SK-MEL-5 (cell line): ENCODE data around the gene PDSS2. TPM values are rescaled to one million over a fixed set of nuclear protein-coding genes. Genes with fewer than 3 reads are reported as not detected.
"Not testable (repeated sequence)": the region's sequence is repeated elsewhere in the genome, so short reads cannot be mapped to it uniquely, and the experiment has no call there.

Experiments
- DNase-seq: peaks from one replicate; pipeline ENCODE4 v3.0.0-alpha.2; 2016; ENCODE audit warnings: low read depth, low spot score
- in situ Hi-C: cut with HindIII; loops from 2 replicates; pipeline ENCODE4 v1.10.0; 2016; ENCODE audit warnings: low sequenced_read_pairs, high pct_unique_total_duplicates, low pct_unique_long_range_greater_than_20kb
- total RNA-seq: library from RNA; depleted of rRNA; stranded (reverse); fragments of >200 nt; shearing (Covaris generic); gene quantifications from 2 replicates; pipeline ENCODE4 v1.2.3, GENCODE V29; 2014

The PDSS2 gene
- total RNA-seq, 1 experiment from 2014 or later: 12.6 TPM

DNA sequence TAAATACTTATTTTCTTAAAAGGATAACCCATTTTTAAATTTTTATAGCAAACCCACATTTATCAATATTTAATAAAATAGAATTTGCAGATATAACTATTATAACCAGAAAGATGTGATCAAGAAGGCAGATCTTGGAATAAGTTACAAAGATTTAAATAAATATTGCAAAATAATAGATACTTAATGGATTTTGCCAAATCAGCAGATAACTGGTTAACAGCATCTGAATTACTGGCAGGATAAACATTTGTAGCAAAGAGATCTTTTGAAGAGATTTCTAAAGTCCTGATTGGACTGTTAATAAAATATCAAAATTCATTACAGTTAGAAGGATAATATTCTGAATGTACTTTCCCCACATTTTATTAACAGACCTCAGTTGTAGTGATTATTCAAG is 144.2 kb downstream of the PDSS2 start:
- in situ Hi-C loops: no loop called here
- DNase-seq: no peak

DNA sequence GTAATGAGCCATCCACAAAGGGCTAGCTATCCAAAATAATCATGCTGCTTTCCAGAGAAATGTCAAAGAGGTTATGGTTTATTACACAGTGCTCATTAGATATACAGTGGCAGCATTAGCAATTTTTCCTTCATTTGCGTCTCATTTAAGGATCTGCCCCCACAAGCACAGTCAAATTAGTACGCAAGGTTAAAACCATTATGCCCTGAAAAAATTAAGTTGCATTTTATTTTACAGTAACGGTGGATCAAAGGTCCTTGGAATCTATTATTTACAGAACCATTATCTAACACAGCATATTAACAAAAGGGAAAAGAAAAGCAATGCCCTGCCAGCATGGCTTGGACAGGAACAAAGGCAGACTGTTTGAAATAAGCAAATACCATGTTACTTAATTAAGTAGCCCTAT is 144.8 kb downstream of the PDSS2 start:
- no peak for DNase-seq
- in situ Hi-C loops: no loop called here

DNA sequence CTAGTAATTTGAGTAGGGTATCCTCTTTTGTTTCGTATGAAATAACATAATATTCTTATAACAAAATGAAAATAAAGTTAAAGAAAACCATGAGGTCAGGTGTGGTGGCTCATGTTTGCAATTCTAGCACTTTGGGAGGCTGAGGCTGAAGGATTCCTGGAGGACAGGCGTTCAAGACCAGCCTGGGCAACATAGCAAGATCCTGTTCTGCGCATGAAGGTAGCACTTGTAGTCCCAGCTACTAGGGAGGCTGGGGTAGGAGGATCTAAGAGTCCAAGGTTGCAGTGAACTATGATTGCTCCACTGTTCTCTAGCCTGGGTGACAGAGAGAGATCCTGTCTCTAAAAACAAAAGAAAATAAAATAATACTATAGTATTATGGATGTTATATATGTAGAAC is 145.6 kb downstream of the PDSS2 start:
- in situ Hi-C loops: no loop called here
- no peak for DNase-seq

DNA sequence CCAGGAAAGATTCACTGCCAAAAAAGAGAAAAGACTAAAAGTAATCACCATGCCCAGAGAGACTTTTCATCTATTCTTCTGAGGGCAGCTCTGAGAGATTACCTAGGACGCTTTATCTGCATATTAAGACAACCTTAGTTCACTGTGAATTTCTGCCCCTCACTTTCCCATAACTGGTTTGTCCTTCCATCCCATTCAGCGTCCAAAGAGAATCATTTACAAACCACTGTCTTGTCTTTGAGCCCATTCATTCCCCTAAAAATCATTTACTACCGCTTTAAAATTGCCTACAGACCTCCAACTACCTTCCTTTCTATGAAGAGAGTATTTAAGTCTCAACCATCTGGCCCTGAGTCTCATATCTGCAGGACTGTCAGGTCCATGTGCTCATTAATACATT is 149.0 kb downstream of the PDSS2 start:
- in situ Hi-C loops: no loop called here
- no peak for DNase-seq

DNA sequence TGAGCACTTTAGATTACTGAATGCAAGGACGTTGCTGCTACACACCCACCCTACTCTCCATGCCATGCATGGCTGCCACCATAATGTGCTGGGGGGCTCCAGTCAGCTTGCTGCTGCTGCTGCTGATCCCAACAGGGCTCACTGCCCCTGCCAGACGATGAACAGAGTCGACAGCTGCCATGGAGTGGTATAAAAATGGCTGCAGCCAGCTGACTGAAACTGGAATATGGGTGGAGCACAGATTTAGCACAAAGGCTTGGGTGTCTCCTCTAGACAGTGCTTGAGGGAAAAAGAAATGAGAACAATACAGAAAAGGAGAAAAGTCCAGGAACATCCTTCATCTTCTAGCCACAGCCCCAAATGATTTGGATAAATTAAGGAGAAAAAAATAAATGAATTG is 150.7 kb downstream of the PDSS2 start:
- DNase-seq: peak; percentile 74
- in situ Hi-C loops: no loop called here

DNA sequence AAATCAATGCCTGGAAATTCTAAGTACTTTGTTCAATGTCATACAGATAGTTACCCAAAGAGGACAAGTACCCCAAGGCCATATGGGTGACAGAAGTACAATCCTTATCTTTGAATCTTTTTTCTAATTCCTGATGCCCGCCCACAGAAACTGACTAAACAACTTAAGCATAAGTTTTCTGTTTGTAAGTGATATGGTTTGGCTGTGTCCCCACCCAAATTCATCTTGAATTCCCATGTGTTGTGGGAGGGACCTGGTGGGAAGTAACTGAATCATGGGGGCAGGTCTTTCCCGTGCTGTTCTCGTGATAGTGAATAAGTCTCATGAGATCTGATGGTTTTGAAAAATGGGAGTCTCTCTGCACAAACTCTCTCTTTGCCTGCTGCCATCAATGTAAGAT is 153.4 kb downstream of the PDSS2 start:
- DNase-seq, in situ Hi-C loops: not testable (repeated sequence)

DNA sequence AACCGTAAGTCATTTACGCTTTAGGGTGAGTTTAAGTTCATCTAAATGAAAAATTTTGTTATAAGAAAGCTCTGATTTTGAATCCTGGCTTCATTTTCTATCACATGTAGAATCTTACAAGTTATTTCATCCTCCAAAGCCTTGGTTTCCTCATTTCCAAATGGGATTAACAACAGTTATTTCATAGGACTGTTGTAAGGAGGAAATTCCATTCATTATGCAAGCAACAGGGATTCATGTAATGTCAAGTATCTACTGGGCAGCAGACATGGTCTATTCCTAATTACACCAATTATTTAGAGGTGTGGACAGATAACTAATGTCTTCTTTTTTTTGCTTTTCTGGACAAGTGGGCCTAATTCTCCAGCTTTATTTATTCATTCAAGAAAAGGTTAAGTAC is 154.0 kb downstream of the PDSS2 start:
- no peak for DNase-seq
- in situ Hi-C loops: no loop called here

DNA sequence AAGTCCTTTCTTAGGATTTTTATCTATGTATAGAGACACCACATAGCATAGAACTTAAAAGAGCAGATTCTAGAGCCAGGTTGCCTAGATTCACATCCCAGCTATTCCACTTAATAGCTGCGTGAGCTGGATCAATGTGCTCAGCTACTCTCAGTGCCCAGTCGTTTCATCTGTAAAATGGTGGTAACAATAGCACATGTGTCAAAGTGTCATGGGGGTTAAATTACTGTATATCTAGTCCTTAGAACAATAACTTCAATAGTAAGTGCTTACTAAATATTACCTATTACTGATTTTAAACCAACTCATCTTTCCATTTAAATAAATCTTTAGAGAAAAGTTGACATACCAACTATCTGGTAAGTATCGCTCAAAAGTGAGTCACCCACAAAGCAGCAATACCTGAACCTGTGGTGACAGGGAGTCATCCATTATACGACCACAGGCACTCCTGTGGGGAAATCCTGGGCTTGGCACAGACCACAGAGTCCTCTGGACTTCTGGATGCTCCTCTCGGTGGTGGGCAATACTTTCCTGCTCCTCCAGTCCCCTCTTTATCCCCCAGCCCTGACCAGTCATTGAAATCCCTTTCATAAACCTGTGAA is 154.8 kb downstream of the PDSS2 start:
- in situ Hi-C loops: no loop called here
- no peak for DNase-seq

DNA sequence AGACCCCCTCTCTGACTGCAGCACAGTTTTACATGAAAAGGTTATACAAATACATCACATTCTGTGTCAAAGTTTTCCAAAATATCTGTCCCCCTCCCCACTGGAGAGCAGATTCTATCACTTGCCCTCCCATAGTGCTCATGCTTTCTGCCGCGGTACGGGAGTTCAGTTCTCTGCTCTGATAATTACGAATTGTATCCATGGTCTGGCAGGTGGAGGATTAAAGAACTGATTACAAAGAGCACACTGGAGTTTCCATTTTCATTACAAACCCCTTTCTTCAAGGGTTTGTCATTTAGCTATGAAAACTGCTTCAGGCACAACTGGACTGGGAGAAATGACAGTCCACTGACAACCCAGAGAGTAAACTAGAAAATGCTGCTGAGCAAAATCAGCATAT is 166.0 kb downstream of the PDSS2 start:
- in situ Hi-C loops: no loop called here

DNA sequence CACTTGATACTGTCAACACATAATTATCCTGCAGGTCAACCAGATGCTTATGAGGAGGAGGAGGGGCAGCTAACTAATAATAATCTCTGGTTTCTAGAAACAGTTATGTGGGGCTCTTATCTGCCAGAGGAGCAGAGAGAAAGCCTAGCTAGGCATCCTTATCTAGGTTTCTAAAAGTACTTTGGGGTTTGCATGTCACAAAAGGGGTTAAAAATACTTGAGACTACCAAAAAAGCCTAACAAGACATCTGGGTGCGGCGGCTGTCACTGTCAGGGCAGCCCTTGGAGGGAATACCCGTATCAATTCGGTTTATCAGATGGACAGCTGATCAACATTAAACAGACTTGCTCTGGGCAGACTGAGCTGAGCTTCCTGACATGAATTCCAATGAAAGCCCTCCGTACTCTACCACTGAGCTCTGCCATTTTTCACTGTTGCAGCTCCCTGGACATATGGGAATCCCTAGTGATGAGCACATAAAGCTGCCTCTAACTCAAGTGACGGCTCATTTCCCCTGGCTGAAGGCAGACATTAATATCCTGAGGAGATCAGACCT is 166.6 kb downstream of the PDSS2 start:
- no peak for DNase-seq
- in situ Hi-C loops: no loop called here

More for the DNA sequence above, 166.0 kb downstream of the PDSS2 start:
- no peak for DNase-seq

DNA sequence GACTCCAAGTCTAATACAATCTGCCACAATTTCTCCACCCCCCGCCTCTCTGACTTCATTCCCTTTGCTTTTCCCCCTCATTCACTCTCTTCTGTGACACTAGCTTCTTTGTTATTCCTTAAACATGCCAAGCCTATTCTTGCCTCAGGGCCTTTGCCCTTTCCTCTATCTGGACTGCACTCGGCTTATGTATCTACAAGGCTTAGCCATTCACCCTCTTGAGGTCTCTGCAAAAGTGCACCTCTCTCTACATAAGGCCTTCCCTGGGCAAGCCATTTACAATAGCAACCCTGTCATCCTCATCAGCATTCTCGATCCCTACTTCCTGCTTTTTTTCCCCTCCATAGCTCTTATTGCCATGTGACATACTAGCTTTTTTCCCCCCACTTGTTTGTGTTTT is 168.9 kb downstream of the PDSS2 start:
- DNase-seq: peak; percentile 100
- in situ Hi-C loops: no loop called here

DNA sequence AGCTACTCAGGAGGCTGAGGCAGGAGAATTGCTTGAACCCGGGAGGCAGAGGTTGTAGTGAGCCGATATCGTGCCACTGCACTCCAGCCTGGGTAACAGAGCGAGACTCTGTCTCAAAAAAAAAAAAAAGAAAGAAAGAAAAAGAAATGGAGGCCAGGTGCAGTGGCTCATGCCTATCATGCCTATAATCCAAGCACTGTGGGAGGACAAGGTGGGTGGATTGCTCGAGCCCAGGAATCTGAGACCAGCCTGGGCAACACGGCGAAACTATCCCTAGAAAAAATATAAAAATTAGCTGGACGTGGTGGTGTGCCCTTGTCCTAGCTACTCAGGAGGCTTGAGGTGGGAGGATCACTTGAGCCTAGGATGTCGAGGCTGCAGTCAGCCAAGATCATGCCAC is 170.1 kb downstream of the PDSS2 start:
- DNase-seq, in situ Hi-C loops: not testable (repeated sequence)

DNA sequence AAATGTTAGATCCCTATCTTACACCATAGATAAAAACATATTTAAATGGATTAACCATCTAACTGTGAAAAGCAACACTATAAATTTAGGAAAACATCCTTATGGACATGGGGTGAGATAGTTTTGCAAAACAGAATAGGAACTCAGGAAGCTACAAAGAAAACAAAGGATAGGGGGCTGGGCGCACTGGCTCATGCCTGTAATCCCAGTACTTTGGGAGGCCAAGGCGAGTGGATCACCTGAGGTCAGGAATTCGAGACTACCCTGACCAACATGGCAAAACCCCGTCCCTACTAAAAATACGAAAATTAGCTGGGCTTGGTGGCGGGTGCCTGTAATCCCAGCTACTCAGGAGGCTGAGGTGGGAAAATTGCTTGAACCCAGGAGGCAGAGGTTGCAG is 173.7 kb downstream of the PDSS2 start:
- in situ Hi-C loops, DNase-seq: not testable (repeated sequence)

DNA sequence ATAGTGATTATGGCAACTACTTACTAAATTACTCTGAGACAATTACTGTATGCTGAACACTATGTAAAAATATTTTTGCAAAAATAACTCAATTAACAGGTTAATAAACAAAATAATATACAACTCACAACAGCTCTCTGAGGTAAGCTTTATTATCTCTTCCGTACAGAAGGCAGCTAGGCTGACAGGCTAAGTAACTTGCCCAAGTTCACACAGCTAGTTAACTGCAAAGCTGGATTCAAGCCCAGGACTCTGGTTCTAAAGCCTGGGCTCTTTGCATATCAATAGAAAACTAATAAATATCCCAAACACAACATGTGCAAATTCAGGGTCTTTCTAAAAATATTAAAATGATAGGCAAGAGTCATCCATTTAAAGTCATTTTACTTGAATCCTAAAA is 174.6 kb downstream of the PDSS2 start:
- in situ Hi-C loops: no loop called here
- DNase-seq: no peak

DNA sequence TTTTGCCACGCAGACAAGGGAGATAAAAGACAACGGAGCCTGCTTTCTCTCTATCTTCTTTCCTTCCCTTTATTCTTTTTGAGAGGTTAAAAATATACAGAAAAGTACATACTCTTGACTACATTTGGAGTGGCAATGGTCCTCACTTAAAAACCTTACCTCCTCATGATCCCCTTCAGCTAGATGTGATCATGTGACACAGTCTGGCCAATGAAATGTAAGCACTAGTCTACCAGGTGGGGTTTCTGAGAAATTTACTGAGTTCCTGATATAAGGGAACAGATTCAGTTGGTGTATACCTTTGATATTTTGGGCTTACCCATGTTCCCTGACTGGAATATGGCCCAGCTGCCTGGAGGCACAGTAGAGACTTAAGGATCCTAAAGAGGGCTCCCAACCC is 178.6 kb downstream of the PDSS2 start:
- DNase-seq: no peak
- in situ Hi-C loops: no loop called here

DNA sequence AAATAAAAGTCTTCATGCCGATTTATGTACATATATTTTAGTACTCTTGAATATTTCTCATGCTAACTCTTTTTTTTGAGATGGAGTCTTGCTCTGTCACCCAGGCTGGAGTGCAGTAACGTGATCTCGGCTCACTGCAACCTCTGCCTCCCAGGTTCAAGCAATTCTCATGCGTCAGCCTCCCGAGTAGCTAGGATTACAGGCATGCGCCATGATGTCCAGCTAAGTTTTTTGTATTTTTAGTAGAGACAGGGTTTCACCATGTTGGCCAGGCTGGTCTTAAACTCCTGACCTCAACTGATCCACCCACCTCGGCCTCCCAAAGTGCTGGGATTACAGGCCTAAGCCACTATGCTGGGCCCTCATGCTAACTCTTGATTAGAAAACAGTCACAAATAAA is 179.4 kb downstream of the PDSS2 start:
- DNase-seq, in situ Hi-C loops: not testable (repeated sequence)

DNA sequence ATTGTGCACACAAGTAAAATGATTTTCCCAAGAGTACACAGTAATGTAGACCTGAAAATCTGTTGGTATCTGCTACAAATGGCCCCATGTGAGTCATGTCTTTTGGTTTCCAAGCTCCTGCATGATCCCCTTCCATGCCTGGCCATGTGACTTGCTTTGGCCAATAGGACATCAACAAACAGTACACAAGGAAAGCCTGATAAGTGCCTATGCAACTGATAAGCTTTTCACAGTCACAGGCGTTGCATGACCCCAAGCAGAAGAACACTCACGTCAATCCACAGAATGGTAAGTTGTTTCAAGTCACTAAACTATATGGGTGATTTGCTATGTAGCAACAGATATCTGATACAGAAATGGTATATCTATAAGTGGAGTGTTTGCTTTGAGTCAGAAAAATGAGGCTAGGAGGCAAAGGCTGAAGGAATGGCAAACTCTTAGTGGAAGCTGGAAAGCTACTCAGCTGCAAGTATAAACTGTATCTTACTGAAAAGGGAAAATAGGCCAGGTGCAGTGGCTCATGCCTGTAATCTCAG is 184.0 kb downstream of the PDSS2 start:
- peak; percentile 51 for DNase-seq
- in situ Hi-C loops: no loop called here

DNA sequence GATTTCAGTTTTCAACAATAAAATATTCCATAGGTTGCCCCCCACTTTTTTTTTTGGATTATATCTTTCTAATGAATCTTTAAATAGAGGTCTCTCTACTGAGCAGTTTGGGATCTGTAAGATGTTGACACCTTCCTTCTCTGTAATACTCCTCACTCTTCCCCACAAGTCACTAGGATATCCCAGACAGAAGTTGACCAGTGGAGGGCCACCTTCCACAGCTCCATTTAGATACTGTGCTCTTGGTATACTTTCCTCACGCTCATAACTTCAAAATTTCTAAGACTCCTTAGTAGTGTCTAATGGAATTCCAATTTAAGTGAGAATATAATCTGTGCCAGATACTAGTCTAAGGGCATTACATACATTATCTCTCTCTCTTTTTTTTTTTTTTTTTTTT is 185.1 kb downstream of the PDSS2 start:
- in situ Hi-C loops: no loop called here
- peak; percentile 61 for DNase-seq

DNA sequence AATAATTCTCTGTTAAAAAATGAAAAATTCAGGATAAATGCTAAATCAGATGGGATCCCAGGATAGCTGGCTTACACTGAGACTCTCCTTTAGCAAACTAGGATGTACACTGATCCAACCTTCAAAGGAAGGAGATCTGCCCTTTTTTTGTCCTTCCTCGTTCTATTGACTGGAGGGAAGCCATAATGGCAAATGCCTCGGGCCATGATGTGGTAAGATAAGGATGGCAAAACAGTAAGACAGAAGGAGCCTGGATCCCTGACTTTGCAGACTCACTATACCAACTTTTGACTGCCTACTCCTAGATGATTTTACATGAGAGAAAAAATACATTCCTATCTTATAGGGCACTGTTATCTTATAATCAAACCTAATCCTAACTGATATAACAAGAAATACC is 187.1 kb downstream of the PDSS2 start:
- DNase-seq: peak; percentile 32
- in situ Hi-C loops: no loop called here
